MM.1S (cell line): ENCODE data around the gene PDK4.

Experiments
- DNase-seq: peaks from one replicate; pipeline ENCODE4 v3.0.0-alpha.2; 2015
- H2AFZ ChIP-seq: fragments of 300-600 bp; sonication (generic); 2 replicates; pipeline ENCODE4 v1.6.0; 2016; ENCODE audit warnings: antibody characterized with exemption, low read length
- H3F3A ChIP-seq: fragments of 300-600 bp; sonication (generic); 2 replicates; pipeline ENCODE4 v1.6.1; 2016; ENCODE audit warnings: mild to moderate bottlenecking, antibody characterized with exemption, low read length, moderate library complexity, mixed read lengths; ENCODE audit not compliant: insufficient read depth
- H3K27ac ChIP-seq: fragments of 300-600 bp; sonication (generic); 2 replicates; pipeline ENCODE4 v1.5.1; 2016; ENCODE audit warnings: mild to moderate bottlenecking, low read length
- H3K27me3 ChIP-seq: fragments of 300-600 bp; sonication (generic); replicated peaks from 2 replicates; pipeline ENCODE4 v1.6.0; 2016; ENCODE audit warnings: low read length; ENCODE audit not compliant: insufficient read depth
- H3K36me3 ChIP-seq: fragments of 300-600 bp; sonication (generic); replicated peaks from 2 replicates; pipeline ENCODE4 v1.6.1; 2016; ENCODE audit warnings: mild to moderate bottlenecking, low read length, mixed read lengths; ENCODE audit not compliant: insufficient read depth
- H3K4me1 ChIP-seq: fragments of 300-600 bp; sonication (generic); 2 replicates; pipeline ENCODE4 v1.6.1; 2016; ENCODE audit warnings: low read length, mixed read lengths
- H3K4me2 ChIP-seq: fragments of 300-600 bp; sonication (generic); 2 replicates; pipeline ENCODE4 v1.6.0; 2016; ENCODE audit warnings: low read depth, low read length
- H3K4me3 ChIP-seq: fragments of 300-600 bp; sonication (generic); 2 replicates; pipeline ENCODE4 v1.5.1; 2016; ENCODE audit warnings: low read length, mixed read lengths
- H3K79me2 ChIP-seq: fragments of 300-600 bp; sonication (generic); 2 replicates; pipeline ENCODE4 v1.6.1; 2016; ENCODE audit warnings: mixed run types, low read length, mixed read lengths
- H3K9ac ChIP-seq: fragments of 300-600 bp; sonication (generic); 2 replicates; pipeline ENCODE4 v1.6.1; 2016; ENCODE audit warnings: low read length, mixed read lengths
- H3K9me2 ChIP-seq: fragments of 300-600 bp; sonication (generic); replicated peaks from 2 replicates; pipeline ENCODE4 v1.6.1; 2016; ENCODE audit warnings: mild to moderate bottlenecking, low read length, mixed read lengths; ENCODE audit not compliant: insufficient read depth
- H3K9me3 ChIP-seq: fragments of 300-600 bp; sonication (generic); replicated peaks from 2 replicates; pipeline ENCODE4 v1.6.1; 2016; ENCODE audit warnings: mild to moderate bottlenecking, low read length, mixed read lengths; ENCODE audit not compliant: insufficient read depth
- H4K20me1 ChIP-seq: fragments of 300-600 bp; sonication (generic); 2 replicates; pipeline ENCODE4 v1.6.1; 2016; ENCODE audit warnings: mild to moderate bottlenecking, low read length, moderate library complexity, mixed read lengths; ENCODE audit not compliant: insufficient read depth
- EZH2 ChIP-seq: fragments of 300-600 bp; sonication (generic); optimal IDR thresholded peaks from 2 replicates; pipeline ENCODE3; 2017; ENCODE audit warnings: low read depth, mild to moderate bottlenecking, antibody characterized with exemption, low read length, mixed read lengths
- EZH2phosphoT487 ChIP-seq: fragments of 300-600 bp; sonication (generic); IDR thresholded peaks from 2 replicates; pipeline ENCODE4 v1.6.1; 2018; ENCODE audit warnings: antibody characterized with exemption, low read length
- TF ChIP-seq, protein P1 (sequence below): fragments of 300-600 bp; sonication (generic); IDR thresholded peaks from 2 replicates; pipeline ENCODE4 v1.5.1; 2016; ENCODE audit warnings: antibody characterized with exemption, low read length, mixed read lengths

Gene PDK4

GRCh38 chr7:95544171-95544570, 52.1 kb downstream of the PDK4 start:
- H3K4me3 ChIP-seq, result no peak overlapping the region
- H3K36me3 ChIP-seq, result no peaks in the 10 kb centered on the region
- no peak overlapping the region for H3K9ac ChIP-seq
- no peaks in the 10 kb centered on the region for H3K9me2 ChIP-seq
- no peaks in the 10 kb centered on the region for H3K9me3 ChIP-seq
- no peak overlapping the region for H3K4me2 ChIP-seq
- H3K27me3 ChIP-seq, result no peaks in the 10 kb centered on the region
- H3F3A ChIP-seq, result no peaks in the 10 kb centered on the region
- no peak overlapping the region for H3K27ac ChIP-seq
- H2AFZ ChIP-seq, result no peak overlapping the region
- H3K79me2 ChIP-seq, result no peaks in the 10 kb centered on the region
- DNase-seq, result no peak
- TF ChIP-seq EZH2, result no peak
- no peak for TF ChIP-seq EZH2phosphoT487
- TF ChIP-seq, protein P1, sequence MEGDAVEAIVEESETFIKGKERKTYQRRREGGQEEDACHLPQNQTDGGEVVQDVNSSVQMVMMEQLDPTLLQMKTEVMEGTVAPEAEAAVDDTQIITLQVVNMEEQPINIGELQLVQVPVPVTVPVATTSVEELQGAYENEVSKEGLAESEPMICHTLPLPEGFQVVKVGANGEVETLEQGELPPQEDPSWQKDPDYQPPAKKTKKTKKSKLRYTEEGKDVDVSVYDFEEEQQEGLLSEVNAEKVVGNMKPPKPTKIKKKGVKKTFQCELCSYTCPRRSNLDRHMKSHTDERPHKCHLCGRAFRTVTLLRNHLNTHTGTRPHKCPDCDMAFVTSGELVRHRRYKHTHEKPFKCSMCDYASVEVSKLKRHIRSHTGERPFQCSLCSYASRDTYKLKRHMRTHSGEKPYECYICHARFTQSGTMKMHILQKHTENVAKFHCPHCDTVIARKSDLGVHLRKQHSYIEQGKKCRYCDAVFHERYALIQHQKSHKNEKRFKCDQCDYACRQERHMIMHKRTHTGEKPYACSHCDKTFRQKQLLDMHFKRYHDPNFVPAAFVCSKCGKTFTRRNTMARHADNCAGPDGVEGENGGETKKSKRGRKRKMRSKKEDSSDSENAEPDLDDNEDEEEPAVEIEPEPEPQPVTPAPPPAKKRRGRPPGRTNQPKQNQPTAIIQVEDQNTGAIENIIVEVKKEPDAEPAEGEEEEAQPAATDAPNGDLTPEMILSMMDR, result no peak
- H4K20me1 ChIP-seq, result no peaks in the 10 kb centered on the region
- H3K4me1 ChIP-seq, result 0 out of 2 replicates have a peak, but pooled peaks cover 4% of the 10 kb centered on the region

DNA sequence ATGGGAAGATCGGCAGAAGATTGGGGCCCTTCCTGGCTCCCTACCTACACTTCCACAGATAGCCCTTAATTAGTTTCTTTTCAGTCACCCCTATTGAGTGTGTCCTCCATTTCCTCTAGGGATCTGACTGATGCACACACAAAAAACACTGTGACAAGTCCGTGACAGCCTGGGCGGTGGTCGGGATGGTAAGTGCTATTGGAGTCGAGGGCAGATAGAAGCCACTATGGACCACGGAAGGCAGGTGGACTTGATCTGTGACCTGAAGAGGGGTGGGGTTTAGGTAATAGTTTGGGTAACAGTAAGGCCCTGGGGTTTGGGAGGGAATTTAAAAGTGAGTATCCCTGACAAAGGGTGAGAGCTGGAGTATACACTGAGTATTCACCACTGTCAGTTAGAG, 53.0 kb downstream of the PDK4 start:
- Histone ChIP-seq H3K27me3 (no peaks in the 10 kb centered on the region), H2AFZ (no peak overlapping the region), H3K9me3 (no peaks in the 10 kb centered on the region), H3F3A (no peaks in the 10 kb centered on the region), H3K36me3 (no peaks in the 10 kb centered on the region), H3K4me1 (0 out of 2 replicates have a peak, but pooled peaks cover 4% of the 10 kb centered on the region), H3K9me2 (no peaks in the 10 kb centered on the region), H3K4me2 (no peak overlapping the region), H4K20me1 (no peaks in the 10 kb centered on the region), H3K4me3 (no peak overlapping the region), H3K9ac (no peak overlapping the region), H3K79me2 (no peaks in the 10 kb centered on the region), H3K27ac (no peak overlapping the region)
- TF ChIP-seq, protein P1, result no peak
- TF ChIP-seq EZH2, result no peak
- no peak for TF ChIP-seq EZH2phosphoT487
- DNase-seq, result no peak

DNA sequence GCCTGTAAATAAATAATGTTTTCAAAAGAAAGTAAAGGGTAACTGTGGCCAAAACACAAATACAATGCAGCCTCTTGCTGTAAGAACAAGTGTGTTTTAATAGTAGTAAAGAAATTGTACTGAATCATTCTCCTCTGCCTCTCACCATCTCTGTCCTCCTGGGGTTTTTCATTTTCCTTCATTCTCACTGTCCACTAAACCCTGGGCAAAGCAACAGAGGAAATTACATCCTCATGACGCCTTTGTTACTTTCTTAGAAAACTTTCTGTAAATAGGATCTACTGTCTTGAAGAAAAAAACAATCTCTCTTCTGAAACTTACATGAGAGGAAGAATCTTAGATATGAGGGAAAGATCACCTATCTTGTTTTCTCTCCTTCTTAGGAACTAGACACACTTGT, 56.0 kb downstream of the PDK4 start:
- H3K4me1 ChIP-seq, result 0 out of 2 replicates have a peak, but pooled peaks cover 2% of the 10 kb centered on the region
- H3K79me2 ChIP-seq, result no peaks in the 10 kb centered on the region
- no peak overlapping the region for H2AFZ ChIP-seq
- no peak overlapping the region for H3K9ac ChIP-seq
- no peaks in the 10 kb centered on the region for H3K9me2 ChIP-seq
- H3K36me3 ChIP-seq, result no peaks in the 10 kb centered on the region
- H3K27me3 ChIP-seq, result no peaks in the 10 kb centered on the region
- no peak overlapping the region for H3K4me2 ChIP-seq
- TF ChIP-seq EZH2, result no peak
- TF ChIP-seq, protein P1, result no peak
- no peak for TF ChIP-seq EZH2phosphoT487
- no peak for DNase-seq
- H3K9me3 ChIP-seq, result no peaks in the 10 kb centered on the region
- no peaks in the 10 kb centered on the region for H4K20me1 ChIP-seq
- H3K4me3 ChIP-seq, result no peak overlapping the region
- H3K27ac ChIP-seq, result no peak overlapping the region
- H3F3A ChIP-seq, result no peaks in the 10 kb centered on the region
